Measurements from ENCODE around the gene CCNI2. TPM values are rescaled to one million over a fixed set of nuclear protein-coding genes. Genes with fewer than 3 reads are reported as not detected.

The CCNI2 gene
- total RNA-seq, 3 donors from 2014 or later, result 7.1 to 12.3 (median 12.0) TPM

- DNase-seq (no peak), ATAC-seq (no peak)
- intact Hi-C loops (cut with DNase I, micrococcal nuclease), result no loop called here
- Histone ChIP-seq H3K9me3 (no peaks in the 10 kb centered on the region), H3K4me3 (no peak overlapping the region), H3K36me3 (ENCODE audit: low read depth) (no peaks in the 10 kb centered on the region), H3K4me1 (ENCODE audit: low read depth) (no peaks in the 10 kb centered on the region)
- no peak for TF ChIP-seq CTCF (IDR thresholded peaks at IDR 0.05)
Measured at GRCh38 chr5:132787076-132787475, 39.9 kb downstream of the CCNI2 start.

DNA sequence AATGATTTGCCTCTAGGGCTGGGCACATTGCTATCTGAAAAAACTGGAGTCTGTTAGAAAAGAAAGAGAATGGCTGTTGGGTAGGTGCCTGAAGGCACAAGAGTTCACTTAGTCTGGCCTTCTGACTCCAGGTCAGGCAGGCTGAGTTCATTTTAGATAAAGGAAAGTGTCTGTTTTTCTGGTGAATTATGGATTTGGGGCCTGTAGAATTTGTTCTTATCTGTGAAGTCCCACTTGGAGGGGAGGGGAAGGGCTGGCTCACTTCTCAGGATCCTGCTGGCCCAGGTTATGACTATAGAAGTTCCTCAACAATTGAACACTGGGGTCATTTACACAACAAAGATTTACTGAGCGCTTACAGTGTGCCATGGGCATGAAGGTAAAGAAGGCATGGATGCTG is 41.3 kb downstream of the CCNI2 start:
- no peak for DNase-seq
- TF ChIP-seq CTCF (IDR thresholded peaks at IDR 0.05), result no peak
- intact Hi-C loops (cut with DNase I, micrococcal nuclease), result no loop called here
- Histone ChIP-seq H3K4me1 (ENCODE audit: low read depth) (no peaks in the 10 kb centered on the region), H3K9me3 (no peaks in the 10 kb centered on the region), H3K36me3 (ENCODE audit: low read depth) (no peaks in the 10 kb centered on the region), H3K4me3 (no peak overlapping the region)
- ATAC-seq, result no peak

- Histone ChIP-seq H3K36me3 (ENCODE audit: low read depth) (no peaks in the 10 kb centered on the region), H3K4me3 (no peak overlapping the region), H3K4me1 (ENCODE audit: low read depth) (no peaks in the 10 kb centered on the region), H3K9me3 (no peaks in the 10 kb centered on the region)
- no peak for DNase-seq
- TF ChIP-seq CTCF (IDR thresholded peaks at IDR 0.05), result no peak
- intact Hi-C loops (cut with DNase I, micrococcal nuclease), result no loop called here
- ATAC-seq, result no peak
Measured at GRCh38 chr5:132788990-132789886, 42.0 kb downstream of the CCNI2 start.

DNA sequence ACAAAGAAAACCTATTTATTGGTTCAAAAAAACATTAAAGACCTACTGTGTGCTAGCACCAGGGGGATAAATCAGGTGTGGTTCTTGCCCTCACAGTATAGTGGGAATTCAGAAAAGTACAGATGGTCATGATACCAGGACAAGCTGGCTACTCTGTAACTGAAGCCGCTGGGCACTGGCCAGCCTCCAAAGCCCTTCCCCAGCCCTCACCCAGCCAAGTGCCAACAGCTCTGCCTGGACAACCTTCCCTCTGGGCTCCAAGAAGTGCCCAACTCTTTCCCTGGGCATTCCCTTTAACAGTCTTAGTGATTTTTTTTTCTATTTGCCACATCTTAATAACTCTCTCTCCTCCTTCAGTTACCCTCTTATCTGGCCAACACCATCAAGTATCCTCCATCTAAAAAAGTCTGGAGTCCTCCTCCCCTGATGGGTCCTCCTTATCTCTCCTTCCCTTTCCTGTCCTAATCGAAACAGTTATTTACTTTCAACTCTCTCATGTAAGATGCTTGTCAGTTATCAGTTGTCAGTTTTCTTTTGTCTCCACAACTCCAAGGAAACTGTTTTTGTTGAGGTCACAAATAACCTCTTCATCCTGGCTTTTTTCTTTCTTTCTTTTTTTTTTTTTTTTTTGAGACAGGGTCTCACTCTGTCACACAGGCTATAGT is 43.1 kb downstream of the CCNI2 start:
- intact Hi-C loops (cut with DNase I, micrococcal nuclease), result no loop called here
- TF ChIP-seq CTCF (IDR thresholded peaks at IDR 0.05), result no peak
- DNase-seq (no peak), ATAC-seq (no peak)
- no peaks in the 10 kb centered on the region for H3K36me3 ChIP-seq (ENCODE audit: low read depth)
- H3K4me1 ChIP-seq (ENCODE audit: low read depth), result no peaks in the 10 kb centered on the region
- no peaks in the 10 kb centered on the region for H3K9me3 ChIP-seq
- H3K4me3 ChIP-seq, result no peak overlapping the region

DNA sequence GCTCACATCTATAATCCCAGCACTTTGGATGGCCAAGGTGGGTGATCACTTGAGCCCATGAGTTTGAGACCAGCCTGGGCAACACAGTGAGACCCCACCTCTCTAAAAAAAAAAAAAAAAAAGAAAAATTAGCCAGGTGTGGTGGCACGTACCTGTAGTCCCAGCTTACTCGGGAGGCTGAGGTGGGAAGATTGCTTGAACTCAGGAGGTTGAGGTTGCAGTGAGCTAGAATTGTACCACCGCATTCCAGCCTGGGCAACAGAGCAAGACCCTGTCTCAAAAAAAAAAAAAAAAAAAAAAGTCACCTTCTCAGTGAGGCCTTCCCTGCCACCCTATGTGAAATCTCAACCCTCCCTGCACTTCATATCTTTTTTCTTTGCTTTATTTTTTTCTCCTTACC is 43.8 kb downstream of the CCNI2 start:
- H3K4me3 ChIP-seq, result no peak overlapping the region
- intact Hi-C loops (cut with DNase I, micrococcal nuclease), result no loop called here
- TF ChIP-seq CTCF (IDR thresholded peaks at IDR 0.05), result no peak

More for the DNA sequence above, 43.8 kb downstream of the CCNI2 start:
- DNase-seq (no peak), ATAC-seq (no peak)
- no peaks in the 10 kb centered on the region for H3K9me3 ChIP-seq
- H3K36me3 ChIP-seq (ENCODE audit: low read depth), result no peaks in the 10 kb centered on the region
- H3K4me1 ChIP-seq (ENCODE audit: low read depth), result no peaks in the 10 kb centered on the region

All from mucosa of descending colon (tissue), 3 donors.